ENCODE results near the gene APOA1.

Gene APOA1

DNA sequence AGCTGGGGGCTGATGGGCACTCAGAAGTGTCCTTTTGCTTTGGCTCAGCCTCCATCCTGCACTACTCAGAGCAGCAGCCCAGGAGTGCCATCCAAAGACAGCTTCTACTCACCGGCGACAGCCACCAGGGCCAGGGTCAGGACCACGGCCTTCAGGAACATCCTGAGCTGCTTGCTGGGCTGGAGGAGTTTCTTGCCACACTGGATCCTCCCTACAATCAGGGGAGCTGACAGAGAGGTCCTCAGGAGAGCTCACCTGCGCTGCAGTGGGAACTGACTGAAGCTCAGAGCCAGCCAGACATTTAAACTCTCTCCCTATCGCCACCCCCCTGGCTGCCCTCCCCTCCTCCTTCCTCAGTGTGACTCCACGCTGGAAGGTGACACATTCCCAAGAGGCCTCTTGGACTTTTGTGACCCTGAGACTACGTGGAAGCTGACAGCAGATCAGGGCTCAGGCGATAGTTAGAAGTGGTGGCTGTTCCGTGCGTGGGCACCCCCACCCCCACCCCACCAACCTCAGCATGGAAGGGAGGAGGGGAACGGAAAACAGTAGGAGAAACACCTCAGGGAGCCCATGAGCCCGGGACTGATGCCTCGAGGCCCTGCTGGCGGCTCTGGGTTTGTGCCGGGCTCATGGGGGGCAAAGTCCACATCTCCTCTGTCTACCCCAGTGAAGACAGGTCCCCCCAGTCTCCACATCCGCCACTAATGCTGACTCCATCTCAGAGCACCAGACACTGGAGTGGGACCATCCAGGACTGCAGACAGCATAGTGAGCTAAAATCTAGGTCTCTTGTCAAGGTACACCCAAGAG, 14.2 kb downstream of the APOA1 start, which contains the start of gene APOA4:
TSS of gene APOA4 (minus strand) at position 274 of the 813 bp plus-strand sequence. CDS start at position 161, 113 bp downstream.
- FAIRE-seq, result no peak
- no peak for TF ChIP-seq POLR2A (IDR thresholded peaks at IDR 0.05; ENCODE audit: low read depth, low read length)
- TF ChIP-seq TAF1 (IDR thresholded peaks at IDR 0.05; ENCODE audit: borderline replicate concordance, low read depth, low read length), result no peak
- TF ChIP-seq POLR2AphosphoS5 (IDR thresholded peaks at IDR 0.05; ENCODE audit: low read depth, low read length), result no peak
- DNase-seq (ENCODE audit: insufficient read length), result no peak

GRCh38 chr11:116822575-116822974, 14.8 kb downstream of the APOA1 start:
- DNase-seq (ENCODE audit: insufficient read length) (no peak), FAIRE-seq (no peak)
- TF ChIP-seq POLR2AphosphoS5 (IDR thresholded peaks at IDR 0.05; ENCODE audit: low read depth, low read length) (no peak), TAF1 (IDR thresholded peaks at IDR 0.05; ENCODE audit: borderline replicate concordance, low read depth, low read length) (no peak), POLR2A (IDR thresholded peaks at IDR 0.05; ENCODE audit: low read depth, low read length) (no peak)

GRCh38 chr11:116821050-116821918, 16.1 kb downstream of the APOA1 start:
- DNase-seq (ENCODE audit: insufficient read length), result no peak
- TF ChIP-seq POLR2A (IDR thresholded peaks at IDR 0.05; ENCODE audit: low read depth, low read length) (no peak), POLR2AphosphoS5 (IDR thresholded peaks at IDR 0.05; ENCODE audit: low read depth, low read length) (no peak), TAF1 (IDR thresholded peaks at IDR 0.05; ENCODE audit: borderline replicate concordance, low read depth, low read length) (no peak)
- no peak for FAIRE-seq

DNA sequence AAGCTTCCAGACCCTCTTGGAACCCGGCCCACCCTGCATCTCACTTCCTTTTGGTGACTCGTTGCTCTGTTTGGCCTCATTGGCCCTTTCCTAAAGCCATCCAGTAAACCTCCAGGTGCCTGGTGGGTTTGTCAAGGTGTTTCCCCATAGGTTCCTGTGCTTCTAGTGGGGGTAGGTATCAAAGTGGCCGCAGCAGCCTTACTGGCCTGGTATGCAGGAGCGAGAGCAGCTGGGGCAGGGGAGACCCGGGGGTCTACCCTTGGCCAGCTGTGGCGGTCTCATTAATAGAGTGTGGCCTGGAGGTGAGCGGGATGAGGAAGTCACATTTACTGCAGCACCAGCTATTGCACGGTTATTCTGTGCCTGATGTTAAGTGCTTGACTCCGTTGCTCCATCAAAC, 18.4 kb downstream of the APOA1 start:
- TF ChIP-seq POLR2AphosphoS5 (IDR thresholded peaks at IDR 0.05; ENCODE audit: low read depth, low read length) (no peak), POLR2A (IDR thresholded peaks at IDR 0.05; ENCODE audit: low read depth, low read length) (no peak), TAF1 (IDR thresholded peaks at IDR 0.05; ENCODE audit: borderline replicate concordance, low read depth, low read length) (no peak)
- FAIRE-seq, result no peak
- no peak for DNase-seq (ENCODE audit: insufficient read length)

DNA sequence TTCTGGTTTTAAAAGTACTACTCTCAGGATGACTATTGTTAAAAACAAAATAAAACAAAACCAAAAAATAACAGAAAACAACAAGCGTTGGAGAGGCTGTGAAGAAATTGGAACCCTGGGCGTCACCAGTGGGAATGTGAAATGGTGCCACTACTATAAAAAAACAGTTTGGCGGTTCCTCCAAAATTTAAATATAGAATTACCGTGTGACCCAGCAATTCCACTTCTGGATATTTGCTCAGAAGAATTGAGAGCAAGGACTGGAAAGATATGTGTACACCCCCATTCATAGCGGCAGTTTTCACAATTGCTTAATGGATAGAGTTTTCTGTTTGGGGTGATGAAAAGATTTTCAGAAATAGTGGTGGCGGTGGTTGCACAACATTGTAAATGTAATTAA, 22.9 kb downstream of the APOA1 start:
- DNase-seq (ENCODE audit: insufficient read length) (no peak), FAIRE-seq (no peak)

GRCh38 chr11:116813781-116814471, 23.5 kb downstream of the APOA1 start:
- TF ChIP-seq POLR2A (IDR thresholded peaks at IDR 0.05; ENCODE audit: low read depth, low read length), result no peak
- no peak for TF ChIP-seq TAF1 (IDR thresholded peaks at IDR 0.05; ENCODE audit: borderline replicate concordance, low read depth, low read length)
- TF ChIP-seq POLR2AphosphoS5 (IDR thresholded peaks at IDR 0.05; ENCODE audit: low read depth, low read length), result no peak
- FAIRE-seq (no peak), DNase-seq (ENCODE audit: insufficient read length) (no peak)

More for the DNA sequence above, 22.9 kb downstream of the APOA1 start:
- TF ChIP-seq POLR2A (IDR thresholded peaks at IDR 0.05; ENCODE audit: low read depth, low read length) (no peak), TAF1 (IDR thresholded peaks at IDR 0.05; ENCODE audit: borderline replicate concordance, low read depth, low read length) (no peak), POLR2AphosphoS5 (IDR thresholded peaks at IDR 0.05; ENCODE audit: low read depth, low read length) (no peak)

GRCh38 chr11:116813170-116813569, 24.3 kb downstream of the APOA1 start:
- TF ChIP-seq TAF1 (IDR thresholded peaks at IDR 0.05; ENCODE audit: borderline replicate concordance, low read depth, low read length), result no peak
- TF ChIP-seq POLR2A (IDR thresholded peaks at IDR 0.05; ENCODE audit: low read depth, low read length), result no peak
- TF ChIP-seq POLR2AphosphoS5 (IDR thresholded peaks at IDR 0.05; ENCODE audit: low read depth, low read length), result no peak
- DNase-seq (ENCODE audit: insufficient read length) (no peak), FAIRE-seq (peak; percentile 67)

GRCh38 chr11:116812109-116812508, 25.3 kb downstream of the APOA1 start:
- DNase-seq (ENCODE audit: insufficient read length) (no peak), FAIRE-seq (no peak)
- TF ChIP-seq POLR2A (IDR thresholded peaks at IDR 0.05; ENCODE audit: low read depth, low read length), result no peak
- no peak for TF ChIP-seq POLR2AphosphoS5 (IDR thresholded peaks at IDR 0.05; ENCODE audit: low read depth, low read length)
- no peak for TF ChIP-seq TAF1 (IDR thresholded peaks at IDR 0.05; ENCODE audit: borderline replicate concordance, low read depth, low read length)

- FAIRE-seq (peak; percentile 9), DNase-seq (ENCODE audit: insufficient read length) (no peak)
- no peak for TF ChIP-seq POLR2A (IDR thresholded peaks at IDR 0.05; ENCODE audit: low read depth, low read length)
- no peak for TF ChIP-seq TAF1 (IDR thresholded peaks at IDR 0.05; ENCODE audit: borderline replicate concordance, low read depth, low read length)
- no peak for TF ChIP-seq POLR2AphosphoS5 (IDR thresholded peaks at IDR 0.05; ENCODE audit: low read depth, low read length)
Measured at GRCh38 chr11:116811194-116811593, 26.2 kb downstream of the APOA1 start.

DNA sequence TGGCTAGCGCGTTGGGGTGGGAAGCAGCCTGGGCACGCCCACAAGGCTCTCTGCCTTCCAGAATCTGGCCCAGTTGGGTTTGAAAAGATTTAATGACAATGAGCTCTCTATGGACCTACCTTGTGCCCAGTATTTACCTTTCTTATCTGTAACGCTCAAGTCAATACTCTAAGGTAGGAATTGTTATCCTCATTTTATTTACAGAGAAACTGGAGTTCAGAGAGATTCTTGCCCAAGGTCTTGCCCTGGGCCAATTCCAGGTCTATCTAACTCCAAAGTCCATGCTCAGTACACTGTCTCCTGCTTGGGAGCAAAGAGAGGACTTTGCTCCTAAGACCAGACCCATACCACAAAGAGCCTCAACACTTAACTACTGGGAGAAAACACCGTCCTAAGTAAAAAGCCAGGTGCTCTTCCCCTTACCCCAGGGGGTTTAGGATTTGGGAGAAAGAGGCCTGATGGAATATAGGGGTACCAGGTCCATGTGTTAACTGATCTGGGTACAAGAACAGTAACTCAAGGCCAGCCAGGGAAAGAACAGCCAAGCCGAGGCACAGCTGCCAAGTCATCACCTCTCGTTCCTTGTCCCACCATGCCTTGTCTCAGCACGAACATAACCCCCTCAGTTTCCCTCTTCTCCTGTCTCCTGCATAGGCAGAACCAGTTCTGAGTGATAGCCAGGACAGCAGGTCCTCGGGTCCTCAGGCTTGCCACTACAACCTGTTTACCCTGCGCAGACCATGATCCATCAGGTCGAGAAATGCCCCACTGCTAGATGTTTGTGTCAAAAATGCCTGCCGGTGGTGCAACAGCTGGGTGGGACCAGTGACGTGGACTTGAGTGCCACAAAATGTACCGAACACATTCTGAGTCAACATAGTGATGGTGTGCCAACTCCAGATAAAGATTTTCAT, 28.9 kb downstream of the APOA1 start:
- no peak for FAIRE-seq
- DNase-seq (ENCODE audit: insufficient read length), result no peak
- TF ChIP-seq POLR2A (IDR thresholded peaks at IDR 0.05; ENCODE audit: low read depth, low read length) (no peak), POLR2AphosphoS5 (IDR thresholded peaks at IDR 0.05; ENCODE audit: low read depth, low read length) (no peak), TAF1 (IDR thresholded peaks at IDR 0.05; ENCODE audit: borderline replicate concordance, low read depth, low read length) (no peak)

Data from GM12892 (cell line).